MCF 10A (cell line): Measurements from ENCODE around the gene CSNK2A1. TPM values are rescaled to one million over a fixed set of nuclear protein-coding genes. Genes with fewer than 3 reads are reported as not detected.

Experiments used
- BruUV-seq: library from RNA; stranded (reverse); fragments of 400-500 nt; replicated peaks from 2 replicates; lab custom pipeline; 2021; lab: Mats Ljungman, UMichigan
- CTCF ChIA-PET: fragments of 300-600 bp; sonication (Branson Sonifier 250); formaldehyde crosslinking; extraction: SDS; loops from one replicate; lab custom pipeline; 2021; ENCODE audit warnings: antibody characterized with exemption, inconsistent platforms; lab: Yijun Ruan, JAX
- POLR2A ChIA-PET: fragments of 300-600, 350-650 bp; sonication (Branson Sonifier 250); formaldehyde crosslinking; extraction: SDS; loops from one replicate; lab custom pipeline; 2020; ENCODE audit warnings: antibody characterized with exemption, inconsistent platforms; lab: Yijun Ruan, JAX
- DNase-seq: peaks from one replicate; pipeline ENCODE4 v3.0.0-alpha.2; 2018; ENCODE audit not compliant: unreplicated experiment
- H3K27ac Mint-ChIP-seq: one replicate; pipeline ENCODE4 v1.8.0; 2022; ENCODE audit warnings: mild to moderate bottlenecking, low read depth, mixed read lengths; ENCODE audit not compliant: unreplicated experiment
- H3K27me3 Mint-ChIP-seq: one replicate; pipeline ENCODE4 v1.8.0; 2022; ENCODE audit warnings: mixed read lengths; ENCODE audit not compliant: insufficient read depth, unreplicated experiment
- H3K36me3 Mint-ChIP-seq: one replicate; pipeline ENCODE4 v1.8.0; 2022; ENCODE audit warnings: mild to moderate bottlenecking, moderate library complexity, mixed read lengths; ENCODE audit not compliant: insufficient read depth, unreplicated experiment
- H3K4me1 Mint-ChIP-seq: one replicate; pipeline ENCODE4 v1.8.0; 2022; ENCODE audit warnings: mixed read lengths; ENCODE audit not compliant: insufficient read depth, unreplicated experiment
- H3K4me3 Mint-ChIP-seq: one replicate; pipeline ENCODE4 v1.8.0; 2022; ENCODE audit warnings: mild to moderate bottlenecking, moderate library complexity, mixed read lengths; ENCODE audit not compliant: unreplicated experiment
- H3K9me3 Mint-ChIP-seq: one replicate; pipeline ENCODE4 v1.8.0; 2022; ENCODE audit warnings: mixed read lengths; ENCODE audit not compliant: unreplicated experiment
- intact Hi-C: fragments of 100-400 bp; cut with micrococcal nuclease; formaldehyde crosslinking; loops from 2 replicates; pipeline ENCODE4 v1.14.1; 2022
- total RNA-seq: library from RNA; stranded (reverse); gene quantifications from 2 replicates; pipeline ENCODE4 v1.2.3, GENCODE V29; 2022
- TF ChIP-seq, protein P1 (sequence below): fragments of 200-600 bp; IDR thresholded peaks from one replicate; pipeline ENCODE4 v1.8.0; 2022; ENCODE audit warnings: antibody characterized with exemption, mild to moderate bottlenecking; ENCODE audit not compliant: unreplicated experiment

CSNK2A1 gene
- total RNA-seq, 1 experiment from 2014 or later: 271 TPM

DNA sequence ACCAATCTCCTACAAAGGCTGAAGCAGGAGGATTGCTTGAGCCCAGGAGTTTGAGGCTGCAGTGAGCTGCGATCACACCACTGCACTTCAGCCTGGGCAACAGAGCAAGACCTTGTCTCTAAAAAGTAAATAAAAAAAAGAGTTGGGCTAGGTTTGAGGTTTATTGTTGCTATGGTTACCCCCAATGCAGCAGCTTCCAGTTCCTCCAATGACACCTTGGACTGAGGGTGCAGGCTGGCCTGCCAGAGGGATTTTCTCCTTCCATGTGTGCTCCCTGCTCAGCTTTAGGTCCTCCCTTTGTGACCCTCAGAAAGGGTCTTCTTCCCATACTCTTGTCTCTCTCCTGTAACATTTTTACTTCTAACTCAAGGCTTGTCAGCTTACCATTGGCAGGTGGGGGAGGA lies 70.7 kb downstream of the CSNK2A1 start:
- Mint-ChIP-seq H3K9me3 (no peaks in the 10 kb centered on the region), H3K36me3 (peaks cover 38% of the 10 kb centered on the region), H3K27me3 (peaks cover 21% of the 10 kb centered on the region), H3K4me3 (no peak overlapping the region), H3K4me1 (no peaks in the 10 kb centered on the region), H3K27ac (no peak overlapping the region)
- intact Hi-C loops: no loop called here
- POLR2A ChIA-PET: interaction anchor here (1.0 to 2.6 kb wide), 3 partner anchors 11 to 110 kb away, joined by 4 to 10 read pairs (median 4); partner anchors contain the start of gene TBC1D20
- no TSS peak for BruUV-seq
- DNase-seq: no peak
- CTCF ChIA-PET: interaction anchor here (1.0 to 3.8 kb wide), 4 partner anchors 9 to 118 kb away, joined by 3 to 32 read pairs (median 6); no protein-coding TSS in a partner anchor
- TF ChIP-seq, protein P1, sequence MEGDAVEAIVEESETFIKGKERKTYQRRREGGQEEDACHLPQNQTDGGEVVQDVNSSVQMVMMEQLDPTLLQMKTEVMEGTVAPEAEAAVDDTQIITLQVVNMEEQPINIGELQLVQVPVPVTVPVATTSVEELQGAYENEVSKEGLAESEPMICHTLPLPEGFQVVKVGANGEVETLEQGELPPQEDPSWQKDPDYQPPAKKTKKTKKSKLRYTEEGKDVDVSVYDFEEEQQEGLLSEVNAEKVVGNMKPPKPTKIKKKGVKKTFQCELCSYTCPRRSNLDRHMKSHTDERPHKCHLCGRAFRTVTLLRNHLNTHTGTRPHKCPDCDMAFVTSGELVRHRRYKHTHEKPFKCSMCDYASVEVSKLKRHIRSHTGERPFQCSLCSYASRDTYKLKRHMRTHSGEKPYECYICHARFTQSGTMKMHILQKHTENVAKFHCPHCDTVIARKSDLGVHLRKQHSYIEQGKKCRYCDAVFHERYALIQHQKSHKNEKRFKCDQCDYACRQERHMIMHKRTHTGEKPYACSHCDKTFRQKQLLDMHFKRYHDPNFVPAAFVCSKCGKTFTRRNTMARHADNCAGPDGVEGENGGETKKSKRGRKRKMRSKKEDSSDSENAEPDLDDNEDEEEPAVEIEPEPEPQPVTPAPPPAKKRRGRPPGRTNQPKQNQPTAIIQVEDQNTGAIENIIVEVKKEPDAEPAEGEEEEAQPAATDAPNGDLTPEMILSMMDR: no peak

DNA sequence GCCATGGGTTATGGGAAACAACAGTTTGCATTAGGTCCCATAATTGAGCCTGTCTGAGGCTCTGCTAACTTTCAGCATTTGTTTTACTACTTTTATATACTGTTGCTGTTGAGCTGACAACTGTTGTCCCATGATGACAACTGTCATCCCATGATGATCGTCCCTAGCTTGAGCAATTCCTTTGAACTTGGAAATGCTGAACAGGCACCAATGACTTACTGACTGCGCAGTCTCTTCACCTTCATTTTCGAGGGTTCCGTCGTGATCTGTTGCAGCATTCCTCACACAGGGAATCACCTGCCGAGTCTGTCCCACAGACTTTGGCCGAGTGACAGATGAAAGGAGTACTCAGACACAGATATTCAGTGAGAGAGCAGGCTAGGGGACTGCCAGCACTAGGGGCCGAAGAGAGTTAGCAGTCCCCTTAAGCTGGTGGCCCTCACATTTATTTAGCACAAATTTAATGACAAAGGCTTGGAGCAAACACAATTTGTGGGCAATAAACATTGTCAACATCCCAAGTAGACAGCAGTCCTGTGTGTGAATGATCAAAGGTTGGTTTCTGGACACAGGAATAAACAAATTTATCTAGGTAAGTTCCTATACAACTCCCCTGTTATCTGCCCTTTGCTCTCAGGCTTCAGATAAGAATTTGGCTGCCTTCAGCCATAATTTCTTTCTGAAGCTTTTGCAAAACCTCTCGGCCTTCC lies 71.3 kb downstream of the CSNK2A1 start:
- intact Hi-C loops: no loop called here
- TF ChIP-seq, protein P1: no peak
- no peaks in the 10 kb centered on the region for H3K9me3 Mint-ChIP-seq
- peaks cover 32% of the 10 kb centered on the region for H3K36me3 Mint-ChIP-seq
- BruUV-seq: no TSS peak
- no peak overlapping the region for H3K4me3 Mint-ChIP-seq
- ChIA-PET CTCF (interaction anchor here (0.8 to 3.8 kb wide), 6 partner anchors 9 to 1664 kb away, joined by 3 to 32 read pairs (median 6); partner anchors contain the start of gene TBC1D20), POLR2A (interaction anchor here (0.6 to 2.6 kb wide), 4 partner anchors 10 to 110 kb away, joined by 3 to 10 read pairs (median 4); partner anchors contain the start of gene TBC1D20)
- DNase-seq: no peak
- H3K4me1 Mint-ChIP-seq: no peaks in the 10 kb centered on the region
- no peak overlapping the region for H3K27ac Mint-ChIP-seq
- H3K27me3 Mint-ChIP-seq: peaks cover 21% of the 10 kb centered on the region

DNA sequence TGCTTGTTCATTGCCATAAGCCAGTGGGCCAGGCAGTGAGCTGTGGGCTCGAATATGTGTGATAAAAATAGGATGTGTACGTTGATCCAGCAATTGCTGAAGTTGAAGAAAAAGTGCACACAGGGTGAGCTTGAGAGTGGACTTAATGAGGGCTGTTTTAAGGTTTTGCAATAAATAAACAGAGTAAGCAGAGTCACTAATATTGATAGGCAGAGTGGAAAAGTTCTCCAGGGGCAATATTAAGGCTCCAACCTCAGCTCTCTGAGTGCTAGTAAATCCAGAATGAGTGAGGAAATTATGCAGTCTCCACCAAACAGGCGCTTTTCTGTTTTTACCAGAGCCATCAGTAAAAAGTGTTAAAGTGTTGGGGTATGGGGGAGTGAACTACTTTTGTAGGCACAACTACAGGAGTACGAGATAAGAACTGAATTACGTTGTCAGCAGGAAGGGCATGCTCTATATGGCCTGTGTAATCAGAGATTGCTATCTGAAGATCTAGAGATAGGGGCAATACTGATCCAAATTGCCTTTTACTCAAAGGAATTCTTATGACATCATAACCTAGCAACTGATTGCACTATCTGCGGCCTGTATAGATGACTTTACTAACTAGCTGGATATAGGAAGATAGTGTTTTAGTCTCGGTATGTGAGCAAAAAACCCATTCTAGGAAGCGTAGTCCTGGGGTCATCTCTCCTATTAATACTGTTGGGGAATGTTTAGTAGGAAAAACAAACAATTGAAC lies 73.7 kb downstream of the CSNK2A1 start:
- TF ChIP-seq, protein P1: no peak
- Mint-ChIP-seq H3K9me3 (no peaks in the 10 kb centered on the region), H3K27ac (no peak overlapping the region), H3K4me1 (no peaks in the 10 kb centered on the region), H3K36me3 (peaks cover 10% of the 10 kb centered on the region), H3K27me3 (peaks cover 21% of the 10 kb centered on the region), H3K4me3 (no peak overlapping the region)
- POLR2A ChIA-PET: interaction anchor here (0.6 to 2.1 kb wide), 3 partner anchors 17 to 119 kb away, joined by 3 to 5 read pairs (median 3); no protein-coding TSS in a partner anchor
- no TSS peak for BruUV-seq
- intact Hi-C loops: no loop called here
- no peak for DNase-seq
- CTCF ChIA-PET: interaction anchor here (0.6 to 2.1 kb wide), 7 partner anchors 9 to 115 kb away, joined by 3 to 16 read pairs (median 5); no protein-coding TSS in a partner anchor
